H1 (cell line): ENCODE data around the gene CCDC197. TPM values are rescaled to one million over a fixed set of nuclear protein-coding genes. Genes with fewer than 3 reads are reported as not detected.

Experiments
- CTCF ChIA-PET: fragments of 300-600 bp; sonication (Branson Sonifier 250); formaldehyde crosslinking; loops from one replicate; lab custom pipeline; 2021; ENCODE audit not compliant: partially characterized antibody; lab: Charles Lee
- POLR2A ChIA-PET: fragments of 300-600 bp; sonication (Branson Sonifier 250); formaldehyde crosslinking; loops from one replicate; lab custom pipeline; 2021; ENCODE audit warnings: inconsistent platforms; ENCODE audit not compliant: partially characterized antibody; lab: Charles Lee
- DNase-seq, 2 experiments: peaks; one replicate each; pipeline versions ENCODE4 v3.0.0 to v3.0.0-alpha.2; 2010 to 2022; ENCODE audit warnings: low spot score in 2 of 2, low read depth in 1 of 2, mixed read lengths in 1 of 2
- FAIRE-seq: peaks from 2 replicates; lab custom pipeline; 2011; peaks lifted over from hg19 to GRCh38; lab: Jason Lieb, UNC
- H2AFZ ChIP-seq: 2 replicates; pipeline ENCODE4 v1.8.1; 2012; ENCODE audit warnings: low read length, inconsistent platforms
- H2AK5ac ChIP-seq: 2 replicates; pipeline ENCODE4 v1.6.1; 2013; ENCODE audit warnings: low read depth, low read length
- H2BK120ac ChIP-seq: replicated peaks from 2 replicates; pipeline ENCODE3; 2013; ENCODE audit warnings: low read depth, low read length, inconsistent platforms
- H2BK12ac ChIP-seq: 2 replicates; pipeline ENCODE4 v1.6.1; 2013; ENCODE audit warnings: low read depth, low read length
- H2BK15ac ChIP-seq: 2 replicates; pipeline ENCODE4 v1.6.1; 2013; ENCODE audit warnings: low read length
- H2BK20ac ChIP-seq: 2 replicates; pipeline ENCODE4 v1.6.1; 2013; ENCODE audit warnings: low read length
- H2BK5ac ChIP-seq: 2 replicates; pipeline ENCODE4 v1.6.1; 2013; ENCODE audit warnings: low read depth, low read length
- H3K14ac ChIP-seq: 2 replicates; pipeline ENCODE4 v1.6.1; 2013; ENCODE audit warnings: inconsistent platforms; ENCODE audit not compliant: insufficient read length
- H3K18ac ChIP-seq: 2 replicates; pipeline ENCODE4 v1.6.1; 2013; ENCODE audit warnings: low read length; ENCODE audit errors: extremely low read depth
- H3K23ac ChIP-seq: 2 replicates; pipeline ENCODE4 v1.6.1; 2013; ENCODE audit warnings: inconsistent platforms; ENCODE audit not compliant: insufficient read length
- H3K23me2 ChIP-seq: 2 replicates; pipeline ENCODE4 v1.6.1; 2013; ENCODE audit warnings: low read depth, low read length
- H3K27ac ChIP-seq: 2 replicates; pipeline ENCODE4 v1.6.1; 2011; ENCODE audit warnings: low read depth, low read length, inconsistent platforms
- H3K27me3 ChIP-seq, 4 experiments: replicated peaks in 1 of 4; 1 replicate in 1 of 4; 2 replicates in 3 of 4; pipeline versions ENCODE4 v1.6.1 to v1.8.1; 2011 to 2013; ENCODE audit warnings: low read length in 3 of 4, mild to moderate bottlenecking in 3 of 4, inconsistent platforms in 2 of 4, mixed read lengths in 2 of 4, moderate library complexity in 1 of 4; ENCODE audit not compliant: control insufficient read depth in 3 of 4, insufficient read depth in 3 of 4; ENCODE audit errors: extremely low read depth in 1 of 4
- H3K36me3 ChIP-seq, 4 experiments: 2 replicates each; pipeline versions ENCODE4 v1.6.1 to v1.8.1; 2011 to 2013; ENCODE audit warnings: mild to moderate bottlenecking in 4 of 4, low read length in 3 of 4, moderate library complexity in 2 of 4, control low read depth in 1 of 4, inconsistent platforms in 1 of 4; ENCODE audit not compliant: insufficient read depth in 4 of 4, control insufficient read depth in 2 of 4
- H3K4ac ChIP-seq: replicated peaks from 2 replicates; pipeline ENCODE3; 2013; ENCODE audit warnings: low read length, low read depth, mixed read lengths, inconsistent platforms; ENCODE audit not compliant: insufficient read length
- H3K4me1 ChIP-seq, 4 experiments: replicated peaks in 1 of 4; 1 replicate in 1 of 4; 2 replicates in 3 of 4; pipeline versions ENCODE4 v1.6.1 to v1.8.1; 2011 to 2013; ENCODE audit warnings: low read length in 3 of 4, inconsistent platforms in 2 of 4, mixed read lengths in 1 of 4; ENCODE audit not compliant: insufficient read depth in 4 of 4, control insufficient read depth in 3 of 4
- H3K4me2 ChIP-seq, 2 experiments: 2 replicates each; pipeline versions ENCODE4 v1.6.1 to v1.8.1; 2011 to 2013; ENCODE audit warnings: low read depth in 2 of 2, low read length in 2 of 2, control low read depth in 1 of 2, inconsistent platforms in 1 of 2, mild to moderate bottlenecking in 1 of 2; ENCODE audit not compliant: insufficient read depth in 1 of 2
- H3K4me3 ChIP-seq, 4 experiments: fragments of 200-600, 300-600 bp in 1 of 4; sonication (generic), shearing (Covaris generic), sonication (Bioruptor Twin) in 1 of 4; 2 replicates each; pipeline versions ENCODE4 v1.5.1 to v1.8.1; 2011 to 2016; ENCODE audit warnings: low read length in 4 of 4, low read depth in 3 of 4, control low read depth in 2 of 4, inconsistent platforms in 2 of 4, mild to moderate bottlenecking in 2 of 4, mixed read lengths in 1 of 4, moderate library complexity in 1 of 4; ENCODE audit not compliant: insufficient read depth in 2 of 4; ENCODE audit errors: extremely low read depth in 1 of 4
- H3K56ac ChIP-seq: replicated peaks from 2 replicates; pipeline ENCODE3; 2013; ENCODE audit warnings: low read depth, mild to moderate bottlenecking, mixed read lengths, low read length, inconsistent platforms; ENCODE audit not compliant: insufficient read length
- H3K79me1 ChIP-seq: 2 replicates; pipeline ENCODE4 v1.6.1; 2013; ENCODE audit warnings: low read depth, low read length, control low read depth
- H3K79me2 ChIP-seq, 2 experiments: 2 replicates each; pipeline versions ENCODE4 v1.6.1 to v1.8.1; 2012 to 2013; ENCODE audit warnings: low read length in 2 of 2, mild to moderate bottlenecking in 2 of 2, inconsistent platforms in 1 of 2; ENCODE audit not compliant: insufficient read depth in 2 of 2, control insufficient read depth in 1 of 2
- H3K9ac ChIP-seq, 4 experiments: replicated peaks in 1 of 4; 1 replicate in 1 of 4; 2 replicates in 3 of 4; pipeline versions ENCODE4 v1.6.1 to v1.8.1; 2011 to 2013; ENCODE audit warnings: low read depth in 3 of 4, low read length in 3 of 4, control low read depth in 2 of 4, mild to moderate bottlenecking in 2 of 4, moderate library complexity in 2 of 4, inconsistent platforms in 1 of 4; ENCODE audit errors: extremely low read depth in 1 of 4
- H3K9me3 ChIP-seq, 2 experiments: 2 replicates each; pipeline versions ENCODE4 v1.6.1 to v1.8.1; 2012 to 2013; ENCODE audit warnings: mild to moderate bottlenecking in 2 of 2, moderate library complexity in 2 of 2, control low read depth in 1 of 2, inconsistent platforms in 1 of 2, low read depth in 1 of 2, low read length in 1 of 2, mixed read lengths in 1 of 2; ENCODE audit not compliant: insufficient read depth in 2 of 2
- H4K20me1 ChIP-seq, 2 experiments: replicated peaks in 1 of 2; 2 replicates each; pipeline versions ENCODE3 to v1.8.1; 2011 to 2013; ENCODE audit warnings: inconsistent platforms in 2 of 2, low read length in 2 of 2, mild to moderate bottlenecking in 1 of 2; ENCODE audit not compliant: insufficient read depth in 2 of 2, control insufficient read depth in 1 of 2
- H4K5ac ChIP-seq: 2 replicates; pipeline ENCODE4 v1.6.1; 2013; ENCODE audit warnings: low read length, low read depth, mixed read lengths, inconsistent platforms; ENCODE audit not compliant: insufficient read length
- H4K8ac ChIP-seq: 2 replicates; pipeline ENCODE4 v1.8.0; 2013; ENCODE audit warnings: mild to moderate bottlenecking, moderate library complexity, low read length, inconsistent platforms; ENCODE audit not compliant: insufficient read depth; ENCODE audit errors: extremely low read depth
- H4K91ac ChIP-seq: replicated peaks from 2 replicates; pipeline ENCODE3; 2013; ENCODE audit warnings: low read length, mixed read lengths, inconsistent platforms; ENCODE audit not compliant: insufficient read length
- EP300 ChIP-seq, 2 experiments: IDR thresholded peaks; 1 replicate in 1 of 2; 2 replicates in 1 of 2; pipeline ENCODE4 v1.6.1; 2011 to 2012; ENCODE audit warnings: low read depth in 2 of 2, low read length in 2 of 2, mild to moderate bottlenecking in 2 of 2, borderline replicate concordance in 1 of 2, inconsistent platforms in 1 of 2, moderate library complexity in 1 of 2
- WGBS, 2 experiments: shearing (Covaris generic) in 1 of 2; methylation state at CpG; one replicate each; pipeline versions ENCODE4 v1.1.6 to v1.1.7; 2013 to 2015; ENCODE audit warnings: low lambda C conversion rate in 2 of 2, mixed read lengths in 2 of 2, inconsistent platforms in 1 of 2, low coverage in 1 of 2, missing lambda C conversion rate in 1 of 2; ENCODE audit not compliant: insufficient replicate concordance in 2 of 2, insufficient coverage in 1 of 2, insufficient read length in 1 of 2; ENCODE audit errors: extremely low coverage in 1 of 2, missing lambda C conversion rate in 1 of 2; 5-methylcytosine and 5-hydroxymethylcytosine counted together
- polyA plus RNA-seq, 7 experiments: library from polyadenylated mRNA; depleted of rRNA in 3 of 7; stranded (reverse) in 5 of 7; unstranded in 2 of 7; fragments of >200 nt in 5 of 7; fragments of 200-250 nt in 2 of 7; gene quantifications; 1 replicate in 5 of 7; 2 replicates in 1 of 7; 4 replicates in 1 of 7; pipeline versions ENCODE4 v1.2.1 to v1.2.3, GENCODE V29; 2011 to 2013; ENCODE audit warnings: missing spikeins in 2 of 7, mixed read lengths in 2 of 7
- total RNA-seq: library from RNA; stranded (reverse); fragmentation: NEBNext Ultra II Directional; extraction: Animal tissue kit (Norgen Biotek cat#: 25700); gene quantifications from 2 replicates; pipeline ENCODE4 v1.2.1, GENCODE V29; 2021
- TF ChIP-seq, protein P1 (sequence below): IDR thresholded peaks from 2 replicates; pipeline ENCODE4 v1.6.1; 2011; ENCODE audit warnings: low read depth, mild to moderate bottlenecking, low read length; ENCODE audit not compliant: insufficient read depth

Gene CCDC197
- total and polyA plus RNA-seq, 2 of the 8 experiments (the other 6 are each of a cell fraction or from before 2014, with no cell fraction given): not detected

DNA sequence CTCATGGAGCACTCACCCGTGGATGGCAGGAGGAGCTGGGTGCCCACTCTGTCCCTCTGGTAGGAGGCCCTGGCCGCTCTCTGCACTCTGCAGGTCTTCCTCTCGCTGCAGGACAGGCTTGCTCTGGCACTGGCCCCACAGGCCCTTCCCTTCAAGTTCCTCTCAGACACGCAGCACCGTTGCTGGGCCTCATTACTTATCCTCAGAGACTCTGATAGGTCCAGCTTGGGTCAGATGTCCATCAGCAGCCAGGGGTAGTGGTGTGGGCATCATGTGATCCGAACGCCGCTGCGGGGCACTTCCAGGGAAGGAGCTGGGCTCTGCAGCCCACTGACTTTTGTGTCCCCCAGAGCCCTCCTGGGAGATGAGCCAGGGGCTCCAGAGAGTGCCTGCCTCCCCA, 40.9 kb downstream of the CCDC197 start:
- no peak overlapping the region for H3K18ac ChIP-seq
- no peak for FAIRE-seq
- H3K36me3 ChIP-seq: peaks cover 0 to 4% (median 0%) of the 10 kb centered on the region in 4 experiments; a peak in 2 of 8 replicates
- H3K4me1 ChIP-seq: peaks cover 0 to 9% (median 0%) of the 10 kb centered on the region in 4 experiments; a peak in 2 of 7 replicates
- no peak overlapping the region for H3K4ac ChIP-seq
- no peaks in the 10 kb centered on the region for H3K9me3 ChIP-seq
- no peak overlapping the region for H3K4me3 ChIP-seq
- H4K8ac ChIP-seq: no peak overlapping the region
- no peak overlapping the region for H3K27ac ChIP-seq
- H3K79me2 ChIP-seq: no peaks in the 10 kb centered on the region
- no peak overlapping the region for H3K14ac ChIP-seq
- H4K5ac ChIP-seq: no peak overlapping the region
- H3K4me2 ChIP-seq: no peak overlapping the region
- H3K23me2 ChIP-seq: no peaks in the 10 kb centered on the region
- no peak overlapping the region for H2BK120ac ChIP-seq
- no peak overlapping the region for H2BK15ac ChIP-seq
- H3K79me1 ChIP-seq: no peaks in the 10 kb centered on the region
- H2AFZ ChIP-seq: no peak overlapping the region
- H2BK5ac ChIP-seq: no peak overlapping the region
- POLR2A ChIA-PET: interaction anchor here (0.7 kb wide), 1 partner anchor 12 kb away, joined by 3 read pairs; no protein-coding TSS in a partner anchor
- no peak overlapping the region for H4K91ac ChIP-seq
- TF ChIP-seq, protein P1, sequence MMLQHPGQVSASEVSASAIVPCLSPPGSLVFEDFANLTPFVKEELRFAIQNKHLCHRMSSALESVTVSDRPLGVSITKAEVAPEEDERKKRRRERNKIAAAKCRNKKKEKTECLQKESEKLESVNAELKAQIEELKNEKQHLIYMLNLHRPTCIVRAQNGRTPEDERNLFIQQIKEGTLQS: no peak
- no peak for TF ChIP-seq EP300 (IDR thresholded peaks at IDR 0.05; ENCODE audit: borderline replicate concordance in 1 of 2, low read depth in 2 of 2, low read length in 2 of 2)
- TF ChIP-seq, all 59 proteins: peak for 0
- H3K27me3 ChIP-seq: no peaks in the 10 kb centered on the region
- 96% methylated on average over 9 of the region's 9 CpGs; no CpG with 5 or more reads in 1 of the 2 experiments for WGBS, 2 experiments
- no peak for DNase-seq
- CTCF ChIA-PET: interaction anchor here (0.6 to 7.2 kb wide), 12 partner anchors 11 to 1853 kb away, joined by 3 to 105 read pairs (median 6); partner anchors contain the start of genes IFI27L2 and OTUB2
- no peak overlapping the region for H2BK20ac ChIP-seq
- no peak overlapping the region for H2AK5ac ChIP-seq
- peaks cover 2 to 7% of the 10 kb centered on the region in 2 experiments for H4K20me1 ChIP-seq
- H3K56ac ChIP-seq: no peak overlapping the region
- H3K9ac ChIP-seq: no peak overlapping the region
- H3K23ac ChIP-seq: no peak overlapping the region
- no peak overlapping the region for H2BK12ac ChIP-seq
